ENCODE results near the gene MICOS13. TPM values are rescaled to one million over a fixed set of nuclear protein-coding genes. Genes with fewer than 3 reads are reported as not detected.

MICOS13 gene
- total RNA-seq, 1 experiment from 2014 or later = 32.5 TPM

GRCh38 chr19:5642204-5642603, 38.1 kb downstream of the MICOS13 start (continued):
- TF ChIP-seq CDX4 (CRISPR knock-in tag; IDR thresholded peaks at IDR 0.05; ENCODE audit: borderline replicate concordance) (no peak), NFATC4 (CRISPR knock-in tag; IDR thresholded peaks at IDR 0.05) (no peak), IRF2 (CRISPR knock-in tag; IDR thresholded peaks at IDR 0.05; ENCODE audit: borderline replicate concordance, low read depth) (no peak), ZNF263 (CRISPR knock-in tag; IDR thresholded peaks at IDR 0.05; ENCODE audit: low read depth) (no peak), KAT7 (CRISPR knock-in tag; IDR thresholded peaks at IDR 0.05; ENCODE audit: borderline replicate concordance) (no peak), TEAD4 (CRISPR knock-in tag; IDR thresholded peaks at IDR 0.05) (no peak), ZNF416 (CRISPR knock-in tag; IDR thresholded peaks at IDR 0.05) (no peak)
- TF ChIP-seq, protein P1, sequence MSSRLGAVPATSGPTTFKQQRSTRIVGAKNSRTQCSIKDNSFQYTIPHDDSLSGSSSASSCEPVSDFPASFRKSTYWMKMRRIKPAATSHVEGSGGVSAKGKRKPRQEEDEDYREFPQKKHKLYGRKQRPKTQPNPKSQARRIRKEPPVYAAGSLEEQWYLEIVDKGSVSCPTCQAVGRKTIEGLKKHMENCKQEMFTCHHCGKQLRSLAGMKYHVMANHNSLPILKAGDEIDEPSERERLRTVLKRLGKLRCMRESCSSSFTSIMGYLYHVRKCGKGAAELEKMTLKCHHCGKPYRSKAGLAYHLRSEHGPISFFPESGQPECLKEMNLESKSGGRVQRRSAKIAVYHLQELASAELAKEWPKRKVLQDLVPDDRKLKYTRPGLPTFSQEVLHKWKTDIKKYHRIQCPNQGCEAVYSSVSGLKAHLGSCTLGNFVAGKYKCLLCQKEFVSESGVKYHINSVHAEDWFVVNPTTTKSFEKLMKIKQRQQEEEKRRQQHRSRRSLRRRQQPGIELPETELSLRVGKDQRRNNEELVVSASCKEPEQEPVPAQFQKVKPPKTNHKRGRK (CRISPR knock-in tag; IDR thresholded peaks at IDR 0.05; ENCODE audit: borderline replicate concordance) = no peak

GRCh38 chr19:5641171-5641570, 39.1 kb downstream of the MICOS13 start:
- CTCF ChIA-PET = no interaction called here
- Mint-ChIP-seq H3K4me3 (no peak overlapping the region), H3K27me3 (ENCODE audit: low read depth) (no peaks in the 10 kb centered on the region; the same call in 1 of the 2 replicates), H3K36me3 (peaks cover 49% of the 10 kb centered on the region), H3K9me3 (no peaks in the 10 kb centered on the region), H3K4me1 (peaks cover 5% of the 10 kb centered on the region), H3K27ac (peak overlapping the region; percentile 19; the same call in 1 of the 2 replicates)
- no peak for DNase-seq (ENCODE audit: low spot score)
- POLR2A ChIA-PET = no interaction called here
- TF ChIP-seq FOXP1 (CRISPR knock-in tag; IDR thresholded peaks at IDR 0.05; ENCODE audit: borderline replicate concordance) (no peak), ZBTB43 (CRISPR knock-in tag; IDR thresholded peaks at IDR 0.05) (no peak)
- ATAC-seq = no peak

DNA sequence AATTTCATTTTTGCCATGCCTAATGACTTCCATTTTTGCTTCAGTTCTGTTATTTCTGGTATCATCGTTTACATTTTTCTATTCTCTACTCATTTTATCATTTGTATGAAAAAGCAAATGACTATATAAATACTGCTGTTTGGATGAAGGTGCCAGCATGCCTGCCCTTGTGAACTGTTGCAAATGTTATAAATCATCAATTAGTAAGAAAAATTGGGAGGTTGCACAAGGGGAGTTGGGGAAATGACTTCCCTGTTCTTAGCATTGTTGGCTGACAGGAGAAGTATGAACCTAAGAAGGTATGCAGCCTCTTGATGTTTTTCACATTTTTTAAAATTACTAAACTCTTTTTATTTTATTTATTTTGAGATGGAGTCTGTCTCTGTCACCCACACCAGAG, 42.3 kb downstream of the MICOS13 start:
- Mint-ChIP-seq H3K27ac (peak overlapping the region; percentile 36; the same call in 1 of the 2 replicates), H3K27me3 (ENCODE audit: low read depth) (no peaks in the 10 kb centered on the region; the same call in 1 of the 2 replicates), H3K4me3 (no peak overlapping the region), H3K9me3 (no peaks in the 10 kb centered on the region), H3K36me3 (peaks cover 17% of the 10 kb centered on the region), H3K4me1 (peaks cover 5% of the 10 kb centered on the region)
- ChIA-PET POLR2A (no interaction called here), CTCF (no interaction called here)
- TF ChIP-seq ZNF416 (CRISPR knock-in tag; IDR thresholded peaks at IDR 0.05) = no peak
- no peak for TF ChIP-seq JAZF1 (CRISPR knock-in tag; IDR thresholded peaks at IDR 0.05)
- TF ChIP-seq, protein P2, sequence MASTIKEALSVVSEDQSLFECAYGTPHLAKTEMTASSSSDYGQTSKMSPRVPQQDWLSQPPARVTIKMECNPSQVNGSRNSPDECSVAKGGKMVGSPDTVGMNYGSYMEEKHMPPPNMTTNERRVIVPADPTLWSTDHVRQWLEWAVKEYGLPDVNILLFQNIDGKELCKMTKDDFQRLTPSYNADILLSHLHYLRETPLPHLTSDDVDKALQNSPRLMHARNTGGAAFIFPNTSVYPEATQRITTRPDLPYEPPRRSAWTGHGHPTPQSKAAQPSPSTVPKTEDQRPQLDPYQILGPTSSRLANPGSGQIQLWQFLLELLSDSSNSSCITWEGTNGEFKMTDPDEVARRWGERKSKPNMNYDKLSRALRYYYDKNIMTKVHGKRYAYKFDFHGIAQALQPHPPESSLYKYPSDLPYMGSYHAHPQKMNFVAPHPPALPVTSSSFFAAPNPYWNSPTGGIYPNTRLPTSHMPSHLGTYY (CRISPR knock-in tag; IDR thresholded peaks at IDR 0.05) = no peak
- TF ChIP-seq OVOL2 (CRISPR knock-in tag; IDR thresholded peaks at IDR 0.05; ENCODE audit: borderline replicate concordance) = no peak
- TF ChIP-seq, protein P3, sequence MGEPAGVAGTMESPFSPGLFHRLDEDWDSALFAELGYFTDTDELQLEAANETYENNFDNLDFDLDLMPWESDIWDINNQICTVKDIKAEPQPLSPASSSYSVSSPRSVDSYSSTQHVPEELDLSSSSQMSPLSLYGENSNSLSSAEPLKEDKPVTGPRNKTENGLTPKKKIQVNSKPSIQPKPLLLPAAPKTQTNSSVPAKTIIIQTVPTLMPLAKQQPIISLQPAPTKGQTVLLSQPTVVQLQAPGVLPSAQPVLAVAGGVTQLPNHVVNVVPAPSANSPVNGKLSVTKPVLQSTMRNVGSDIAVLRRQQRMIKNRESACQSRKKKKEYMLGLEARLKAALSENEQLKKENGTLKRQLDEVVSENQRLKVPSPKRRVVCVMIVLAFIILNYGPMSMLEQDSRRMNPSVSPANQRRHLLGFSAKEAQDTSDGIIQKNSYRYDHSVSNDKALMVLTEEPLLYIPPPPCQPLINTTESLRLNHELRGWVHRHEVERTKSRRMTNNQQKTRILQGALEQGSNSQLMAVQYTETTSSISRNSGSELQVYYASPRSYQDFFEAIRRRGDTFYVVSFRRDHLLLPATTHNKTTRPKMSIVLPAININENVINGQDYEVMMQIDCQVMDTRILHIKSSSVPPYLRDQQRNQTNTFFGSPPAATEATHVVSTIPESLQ (CRISPR knock-in tag; IDR thresholded peaks at IDR 0.05) = no peak
- TF ChIP-seq AFF4 (CRISPR knock-in tag; IDR thresholded peaks at IDR 0.05; ENCODE audit: borderline replicate concordance) = no peak
- TF ChIP-seq NFYB (CRISPR knock-in tag; conservative IDR thresholded peaks at IDR 0.05; ENCODE audit: low read depth) = no peak
- TF ChIP-seq CTCF (IDR thresholded peaks at IDR 0.05) = no peak
- no peak for TF ChIP-seq ZNF232 (CRISPR knock-in tag; IDR thresholded peaks at IDR 0.05)
- no peak for TF ChIP-seq ZNF423 (CRISPR knock-in tag; IDR thresholded peaks at IDR 0.05)
- TF ChIP-seq NR1H2 (CRISPR knock-in tag; IDR thresholded peaks at IDR 0.05) = no peak
- TF ChIP-seq TP53 (CRISPR knock-in tag; IDR thresholded peaks at IDR 0.05) = no peak
- ATAC-seq = no peak
- DNase-seq (ENCODE audit: low spot score) = no peak
